Ovary (tissue), 3 donors: ENCODE data around the gene LRP2.

Experiments
- EP300 ChIP-seq: sonication (generic); formaldehyde crosslinking; IDR thresholded peaks from one replicate; pipeline ENCODE4 v1.6.1; 2017; ENCODE audit warnings: antibody characterized with exemption
- TF ChIP-seq, protein P1 (sequence below), 3 donors: fragments of 450-650 bp in 2 of 3; fragments of 200-600 bp in 1 of 3; IDR thresholded peaks; one replicate each; pipeline versions ENCODE4 v1.5.1 to v1.8.0; 2016 to 2022; ENCODE audit warnings: antibody characterized with exemption in 3 of 3, mild to moderate bottlenecking in 1 of 3
- donor health status: DM: no; HTN: no; CAD: no.

DNA sequence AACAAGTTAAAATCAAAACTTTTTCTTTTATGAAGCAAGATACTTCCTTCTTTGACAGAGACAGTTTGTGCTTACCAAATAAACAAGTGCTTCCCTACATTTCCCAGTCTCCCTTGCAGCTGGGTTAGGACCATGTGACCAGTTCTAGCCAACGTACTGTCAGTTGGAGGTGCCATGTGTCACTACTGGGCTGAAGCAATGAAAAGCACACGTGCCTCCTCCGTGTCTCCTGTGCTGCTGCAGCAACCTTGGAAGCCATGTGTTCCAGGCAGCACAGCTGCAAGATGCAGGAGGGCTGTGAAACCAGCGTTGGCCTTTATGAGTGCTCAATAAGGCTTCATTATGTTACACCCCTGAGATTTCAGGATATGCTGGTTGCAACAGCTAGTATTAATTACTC is 199.7 kb downstream of the LRP2 start:
- TF ChIP-seq, protein P1, sequence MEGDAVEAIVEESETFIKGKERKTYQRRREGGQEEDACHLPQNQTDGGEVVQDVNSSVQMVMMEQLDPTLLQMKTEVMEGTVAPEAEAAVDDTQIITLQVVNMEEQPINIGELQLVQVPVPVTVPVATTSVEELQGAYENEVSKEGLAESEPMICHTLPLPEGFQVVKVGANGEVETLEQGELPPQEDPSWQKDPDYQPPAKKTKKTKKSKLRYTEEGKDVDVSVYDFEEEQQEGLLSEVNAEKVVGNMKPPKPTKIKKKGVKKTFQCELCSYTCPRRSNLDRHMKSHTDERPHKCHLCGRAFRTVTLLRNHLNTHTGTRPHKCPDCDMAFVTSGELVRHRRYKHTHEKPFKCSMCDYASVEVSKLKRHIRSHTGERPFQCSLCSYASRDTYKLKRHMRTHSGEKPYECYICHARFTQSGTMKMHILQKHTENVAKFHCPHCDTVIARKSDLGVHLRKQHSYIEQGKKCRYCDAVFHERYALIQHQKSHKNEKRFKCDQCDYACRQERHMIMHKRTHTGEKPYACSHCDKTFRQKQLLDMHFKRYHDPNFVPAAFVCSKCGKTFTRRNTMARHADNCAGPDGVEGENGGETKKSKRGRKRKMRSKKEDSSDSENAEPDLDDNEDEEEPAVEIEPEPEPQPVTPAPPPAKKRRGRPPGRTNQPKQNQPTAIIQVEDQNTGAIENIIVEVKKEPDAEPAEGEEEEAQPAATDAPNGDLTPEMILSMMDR (IDR thresholded peaks at IDR 0.05), result no peak
- TF ChIP-seq EP300, result no peak
